Measurements from ENCODE around the gene EDEM1.

EDEM1 gene

GRCh38 chr3:5192571-5193365 is 5.3 kb downstream of the EDEM1 start:
- no peak overlapping the region for H3K4me3 ChIP-seq (ENCODE audit: control insufficient read depth, low read depth, low read length)
- DNase-seq (ENCODE audit: low read depth) = no peak
- TF ChIP-seq, protein P1, sequence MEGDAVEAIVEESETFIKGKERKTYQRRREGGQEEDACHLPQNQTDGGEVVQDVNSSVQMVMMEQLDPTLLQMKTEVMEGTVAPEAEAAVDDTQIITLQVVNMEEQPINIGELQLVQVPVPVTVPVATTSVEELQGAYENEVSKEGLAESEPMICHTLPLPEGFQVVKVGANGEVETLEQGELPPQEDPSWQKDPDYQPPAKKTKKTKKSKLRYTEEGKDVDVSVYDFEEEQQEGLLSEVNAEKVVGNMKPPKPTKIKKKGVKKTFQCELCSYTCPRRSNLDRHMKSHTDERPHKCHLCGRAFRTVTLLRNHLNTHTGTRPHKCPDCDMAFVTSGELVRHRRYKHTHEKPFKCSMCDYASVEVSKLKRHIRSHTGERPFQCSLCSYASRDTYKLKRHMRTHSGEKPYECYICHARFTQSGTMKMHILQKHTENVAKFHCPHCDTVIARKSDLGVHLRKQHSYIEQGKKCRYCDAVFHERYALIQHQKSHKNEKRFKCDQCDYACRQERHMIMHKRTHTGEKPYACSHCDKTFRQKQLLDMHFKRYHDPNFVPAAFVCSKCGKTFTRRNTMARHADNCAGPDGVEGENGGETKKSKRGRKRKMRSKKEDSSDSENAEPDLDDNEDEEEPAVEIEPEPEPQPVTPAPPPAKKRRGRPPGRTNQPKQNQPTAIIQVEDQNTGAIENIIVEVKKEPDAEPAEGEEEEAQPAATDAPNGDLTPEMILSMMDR (IDR thresholded peaks at IDR 0.05; ENCODE audit: control insufficient read depth, insufficient read depth, low read depth, low read length, missing control alignments) = no peak

- no peak overlapping the region for H3K4me3 ChIP-seq (ENCODE audit: control insufficient read depth, low read depth, low read length)
- DNase-seq (ENCODE audit: low read depth) = no peak
- TF ChIP-seq, protein P1 (IDR thresholded peaks at IDR 0.05; ENCODE audit: control insufficient read depth, insufficient read depth, low read depth, low read length, missing control alignments) = no peak
These were observed 6.8 kb downstream of the EDEM1 start for GRCh38 chr3:5194341-5194740.

DNA sequence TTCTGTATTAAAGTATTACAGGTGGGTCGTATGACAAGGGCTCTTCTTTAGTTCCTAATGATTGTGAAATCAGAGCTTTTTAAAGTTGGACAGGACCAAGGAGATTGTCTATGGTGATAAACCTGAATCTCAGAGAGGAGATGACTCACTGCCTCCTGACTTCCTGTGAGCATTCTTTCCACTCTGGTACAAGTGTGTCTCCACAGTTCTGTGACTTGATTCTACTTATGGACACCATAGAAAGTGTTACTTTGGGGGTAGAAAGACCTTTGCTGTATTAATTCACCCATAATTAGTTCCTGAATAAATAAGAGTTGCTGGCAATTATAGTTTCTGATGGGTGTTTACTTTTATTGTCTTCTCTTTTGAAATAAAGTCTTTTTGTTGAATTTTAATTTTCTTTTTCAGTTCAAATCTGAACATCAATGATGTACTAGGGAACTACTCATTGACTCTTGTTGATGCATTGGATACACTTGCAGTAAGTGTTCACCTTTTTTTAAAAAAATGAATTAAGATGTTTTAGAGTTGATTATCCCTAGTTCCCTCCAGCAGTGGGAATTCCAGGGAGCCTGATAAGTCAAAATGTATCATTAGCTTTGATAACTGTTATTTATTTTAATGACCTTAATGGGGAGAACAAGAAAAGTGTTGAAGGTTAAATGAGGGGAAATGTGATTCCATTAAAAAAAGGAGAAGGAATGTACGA is 7.4 kb downstream of the EDEM1 start:
- TF ChIP-seq, protein P1 (IDR thresholded peaks at IDR 0.05; ENCODE audit: control insufficient read depth, insufficient read depth, low read depth, low read length, missing control alignments) = no peak
- no peak overlapping the region for H3K4me3 ChIP-seq (ENCODE audit: control insufficient read depth, low read depth, low read length)
- no peak for DNase-seq (ENCODE audit: low read depth)

- TF ChIP-seq, protein P1 (IDR thresholded peaks at IDR 0.05; ENCODE audit: control insufficient read depth, insufficient read depth, low read depth, low read length, missing control alignments) = no peak
- DNase-seq (ENCODE audit: low read depth) = no peak
- no peak overlapping the region for H3K4me3 ChIP-seq (ENCODE audit: control insufficient read depth, low read depth, low read length)
These were observed 8.1 kb downstream of the EDEM1 start for GRCh38 chr3:5195605-5196004.

DNA sequence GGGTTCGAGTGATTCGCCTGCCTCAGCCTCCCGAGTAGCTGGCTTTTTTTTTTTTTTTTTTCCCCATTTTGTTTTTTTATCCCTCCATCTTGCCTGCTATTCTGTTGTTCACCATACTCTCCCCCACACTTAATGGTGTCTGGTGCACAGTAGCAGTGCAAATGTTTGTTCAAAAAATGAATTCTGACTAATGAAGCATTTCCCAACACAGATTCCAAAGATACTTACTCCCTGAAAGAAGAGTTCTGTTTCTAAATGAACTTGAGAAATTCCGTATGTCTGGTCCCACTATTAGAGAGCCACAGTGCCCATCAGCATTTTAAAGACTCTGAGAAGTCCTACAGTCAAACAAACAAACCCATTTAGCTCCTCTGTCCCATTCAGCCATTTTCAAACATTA is 9.5 kb downstream of the EDEM1 start:
- TF ChIP-seq, protein P1 (IDR thresholded peaks at IDR 0.05; ENCODE audit: control insufficient read depth, insufficient read depth, low read depth, low read length, missing control alignments) = no peak
- no peak overlapping the region for H3K4me3 ChIP-seq (ENCODE audit: control insufficient read depth, low read depth, low read length)
- no peak for DNase-seq (ENCODE audit: low read depth)

DNA sequence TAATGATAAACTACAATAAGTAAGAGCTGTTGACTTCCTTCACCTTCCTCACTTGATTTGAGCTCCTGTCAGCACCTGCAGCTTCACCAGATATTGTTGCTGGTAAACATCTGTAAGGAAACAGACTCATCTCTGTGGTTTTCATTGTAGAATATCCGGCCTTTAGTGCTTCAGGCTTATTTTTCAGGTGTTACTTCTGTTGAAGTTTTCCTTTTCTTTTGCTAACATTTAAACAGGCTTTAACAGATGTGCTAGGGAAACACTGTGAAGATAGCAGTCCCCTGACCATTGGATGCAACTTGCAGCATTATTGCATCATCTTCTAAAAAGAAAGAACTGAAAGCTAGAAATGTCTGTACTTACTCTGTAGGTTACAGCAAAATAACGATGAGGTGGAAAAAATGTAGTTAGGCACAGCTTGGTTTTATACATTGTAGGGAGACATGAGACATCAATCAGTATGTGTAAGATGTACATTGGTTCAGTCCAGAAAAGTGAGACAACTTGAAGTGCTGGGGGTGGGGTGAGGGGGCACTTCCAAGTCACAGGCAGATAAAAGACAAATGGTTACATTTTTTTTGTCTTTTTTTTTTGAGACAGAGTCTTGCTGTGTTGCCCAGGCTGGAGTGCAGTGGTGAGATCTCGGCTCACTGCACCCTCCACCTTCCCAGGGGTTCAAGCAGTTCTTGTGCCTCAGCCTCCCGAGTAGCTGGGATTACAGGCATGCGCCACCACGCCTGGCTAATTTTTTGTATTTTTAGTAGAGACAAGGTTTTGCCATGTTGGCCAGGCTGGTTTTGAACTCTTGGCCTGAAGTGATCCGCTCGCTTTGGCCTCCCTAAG is 10.2 kb downstream of the EDEM1 start:
- no peak overlapping the region for H3K4me3 ChIP-seq (ENCODE audit: control insufficient read depth, low read depth, low read length)
- TF ChIP-seq, protein P1 (IDR thresholded peaks at IDR 0.05; ENCODE audit: control insufficient read depth, insufficient read depth, low read depth, low read length, missing control alignments) = no peak
- no peak for DNase-seq (ENCODE audit: low read depth)

All from AG09309 (cell line).